HG03095 (cell line): ENCODE data around the gene TMPRSS3.

Source experiments
- ATAC-seq: cut with Tn5 transposase; IDR thresholded peaks from one replicate; pipeline ENCODE4 v1.9.1; 2021; ENCODE audit warnings: moderate library complexity; ENCODE audit not compliant: unreplicated experiment

Gene TMPRSS3

GRCh38 chr21:42390193-42390592 lies 5.7 kb downstream of the TMPRSS3 start:
- ATAC-seq: no peak

GRCh38 chr21:42389449-42389835 lies 6.4 kb downstream of the TMPRSS3 start:
- no peak for ATAC-seq

- no peak for ATAC-seq
Measured at GRCh38 chr21:42388740-42389448, 7.0 kb downstream of the TMPRSS3 start.

GRCh38 chr21:42387843-42388340 lies 8.0 kb downstream of the TMPRSS3 start:
- no peak for ATAC-seq

- no peak for ATAC-seq
Measured at GRCh38 chr21:42387164-42387563, 8.7 kb downstream of the TMPRSS3 start.

GRCh38 chr21:42386034-42386591 lies 9.7 kb downstream of the TMPRSS3 start:
- ATAC-seq: no peak

GRCh38 chr21:42385619-42386018 lies 10.2 kb downstream of the TMPRSS3 start:
- no peak for ATAC-seq

GRCh38 chr21:42384989-42385388 lies 10.9 kb downstream of the TMPRSS3 start:
- ATAC-seq: no peak

- ATAC-seq: no peak
Measured at GRCh38 chr21:42384156-42384945, 11.5 kb downstream of the TMPRSS3 start.

GRCh38 chr21:42383331-42383730 lies 12.5 kb downstream of the TMPRSS3 start:
- ATAC-seq: no peak

GRCh38 chr21:42382915-42383314 lies 12.9 kb downstream of the TMPRSS3 start:
- ATAC-seq: no peak

- no peak for ATAC-seq
Measured at GRCh38 chr21:42381347-42381984, 14.4 kb downstream of the TMPRSS3 start.

- no peak for ATAC-seq
Measured at GRCh38 chr21:42379426-42380215, 16.2 kb downstream of the TMPRSS3 start.

GRCh38 chr21:42378418-42378817 lies 17.4 kb downstream of the TMPRSS3 start:
- ATAC-seq: no peak

GRCh38 chr21:42377951-42378340 lies 17.9 kb downstream of the TMPRSS3 start:
- no peak for ATAC-seq

- ATAC-seq: no peak
Measured at GRCh38 chr21:42377211-42377950, 18.5 kb downstream of the TMPRSS3 start.

- no peak for ATAC-seq
Measured at GRCh38 chr21:42376338-42376982, 19.4 kb downstream of the TMPRSS3 start.

GRCh38 chr21:42375966-42376337 lies 19.9 kb downstream of the TMPRSS3 start:
- no peak for ATAC-seq

GRCh38 chr21:42375506-42375905 lies 20.3 kb downstream of the TMPRSS3 start:
- no peak for ATAC-seq
